ENCODE results near the gene TAS1R2. TPM values are rescaled to one million over a fixed set of nuclear protein-coding genes. Genes with fewer than 3 reads are reported as not detected.
"Not testable (repeated sequence)": the region's sequence is repeated elsewhere in the genome, so short reads cannot be mapped to it uniquely, and the experiment has no call there.

TAS1R2 gene
- total RNA-seq, 1 donor from 2014 or later, result not detected

DNA sequence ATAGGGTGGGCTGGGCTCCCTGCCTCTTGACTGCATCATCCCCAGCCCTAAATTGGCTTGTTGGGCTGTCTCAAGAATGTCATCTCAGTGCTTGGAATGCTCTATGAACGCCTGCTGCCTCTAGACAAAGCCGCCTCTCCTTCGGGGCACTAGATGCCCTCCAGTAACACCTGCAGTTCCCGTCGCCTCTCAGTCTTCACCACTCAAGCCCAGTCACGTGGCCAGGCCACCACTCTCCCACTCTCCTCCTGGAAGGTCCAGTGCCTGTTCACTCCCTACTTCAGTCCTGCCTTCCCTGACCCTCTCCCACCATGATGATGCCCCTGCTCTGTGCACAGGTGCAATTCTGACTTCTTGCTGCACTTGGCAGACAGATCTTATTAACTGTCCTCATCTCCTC lies 7.0 kb downstream of the TAS1R2 start:
- H3K4me3 Mint-ChIP-seq, result no peak overlapping the region
- H3K79me2 ChIP-seq (ENCODE audit: low read depth), result no peaks in the 10 kb centered on the region
- no peaks in the 10 kb centered on the region for H3K36me3 Mint-ChIP-seq
- no peaks in the 10 kb centered on the region for H3K4me1 ChIP-seq
- H3K27me3 Mint-ChIP-seq (ENCODE audit: insufficient read depth, low read depth), result peaks cover 10% of the 10 kb centered on the region
- H3F3A ChIP-seq (ENCODE audit: low read depth), result no peaks in the 10 kb centered on the region
- H3K27ac ChIP-seq, result no peak overlapping the region
- H3K27ac Mint-ChIP-seq, result no peak overlapping the region
- H3K4me2 ChIP-seq, result no peak overlapping the region
- TF ChIP-seq, protein P1, sequence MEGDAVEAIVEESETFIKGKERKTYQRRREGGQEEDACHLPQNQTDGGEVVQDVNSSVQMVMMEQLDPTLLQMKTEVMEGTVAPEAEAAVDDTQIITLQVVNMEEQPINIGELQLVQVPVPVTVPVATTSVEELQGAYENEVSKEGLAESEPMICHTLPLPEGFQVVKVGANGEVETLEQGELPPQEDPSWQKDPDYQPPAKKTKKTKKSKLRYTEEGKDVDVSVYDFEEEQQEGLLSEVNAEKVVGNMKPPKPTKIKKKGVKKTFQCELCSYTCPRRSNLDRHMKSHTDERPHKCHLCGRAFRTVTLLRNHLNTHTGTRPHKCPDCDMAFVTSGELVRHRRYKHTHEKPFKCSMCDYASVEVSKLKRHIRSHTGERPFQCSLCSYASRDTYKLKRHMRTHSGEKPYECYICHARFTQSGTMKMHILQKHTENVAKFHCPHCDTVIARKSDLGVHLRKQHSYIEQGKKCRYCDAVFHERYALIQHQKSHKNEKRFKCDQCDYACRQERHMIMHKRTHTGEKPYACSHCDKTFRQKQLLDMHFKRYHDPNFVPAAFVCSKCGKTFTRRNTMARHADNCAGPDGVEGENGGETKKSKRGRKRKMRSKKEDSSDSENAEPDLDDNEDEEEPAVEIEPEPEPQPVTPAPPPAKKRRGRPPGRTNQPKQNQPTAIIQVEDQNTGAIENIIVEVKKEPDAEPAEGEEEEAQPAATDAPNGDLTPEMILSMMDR (IDR thresholded peaks at IDR 0.05), result no peak
- TF ChIP-seq EZH2 (IDR thresholded peaks at IDR 0.05) (no peak), EZH2phosphoT487 (IDR thresholded peaks at IDR 0.05) (no peak)
- no peaks in the 10 kb centered on the region for H3K9me3 Mint-ChIP-seq
- DNase-seq (ENCODE audit: low spot score), result no peak
- no peaks in the 10 kb centered on the region for H3K4me1 Mint-ChIP-seq
- H2AFZ ChIP-seq (replicated peaks), result no peak overlapping the region
- no peaks in the 10 kb centered on the region for H3K9me3 ChIP-seq (ENCODE audit: low read depth)
- H3K36me3 ChIP-seq, result no peaks in the 10 kb centered on the region
- no peaks in the 10 kb centered on the region for H4K20me1 ChIP-seq (ENCODE audit: low read depth)
- peaks cover 80% of the 10 kb centered on the region for H3K27me3 ChIP-seq
- no peak overlapping the region for H3K9ac ChIP-seq
- no peak overlapping the region for H3K4me3 ChIP-seq

DNA sequence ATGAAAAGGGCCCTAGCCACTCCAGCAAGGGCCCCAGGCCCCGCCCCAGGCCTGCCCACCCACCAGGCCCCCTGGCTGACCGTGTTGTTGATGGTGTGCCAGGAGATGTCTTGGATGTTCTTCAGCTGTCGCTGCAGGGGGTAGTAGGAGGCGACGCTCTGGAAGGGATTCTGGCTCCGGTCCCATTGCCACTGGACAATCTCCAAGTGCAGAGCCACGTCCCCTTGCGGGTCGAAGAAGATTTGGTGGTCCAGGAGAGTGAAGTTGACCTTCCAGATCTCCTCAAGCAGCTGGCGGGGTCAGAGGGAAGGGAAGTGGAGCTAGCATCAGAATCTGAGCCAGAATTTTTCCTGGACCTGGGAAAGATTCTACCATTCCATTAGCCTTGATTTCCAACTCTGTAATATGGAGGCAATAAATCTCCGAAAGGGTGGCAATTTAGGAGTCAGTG lies 10.2 kb downstream of the TAS1R2 start:
- H3K36me3 Mint-ChIP-seq, result no peaks in the 10 kb centered on the region
- no peak overlapping the region for H3K4me3 ChIP-seq
- peaks cover 8% of the 10 kb centered on the region for H3K27me3 Mint-ChIP-seq (ENCODE audit: insufficient read depth, low read depth)
- H3K36me3 ChIP-seq, result no peaks in the 10 kb centered on the region
- H2AFZ ChIP-seq (replicated peaks), result no peak overlapping the region
- no peak overlapping the region for H3K27ac Mint-ChIP-seq
- no peak overlapping the region for H3K4me2 ChIP-seq
- no peaks in the 10 kb centered on the region for H3K9me3 ChIP-seq (ENCODE audit: low read depth)
- no peaks in the 10 kb centered on the region for H3K79me2 ChIP-seq (ENCODE audit: low read depth)
- H3K27me3 ChIP-seq, result peaks cover 84% of the 10 kb centered on the region
- no peak overlapping the region for H3K9ac ChIP-seq
- TF ChIP-seq EZH2phosphoT487 (IDR thresholded peaks at IDR 0.05) (no peak), EZH2 (IDR thresholded peaks at IDR 0.05) (no peak)
- TF ChIP-seq, protein P1 (IDR thresholded peaks at IDR 0.05), result no peak
- H3K9me3 Mint-ChIP-seq, result peaks cover 2% of the 10 kb centered on the region
- H3K4me3 Mint-ChIP-seq, result no peak overlapping the region
- H3K4me1 Mint-ChIP-seq, result no peaks in the 10 kb centered on the region
- H3F3A ChIP-seq (ENCODE audit: low read depth), result no peaks in the 10 kb centered on the region
- no peak overlapping the region for H3K27ac ChIP-seq
- H4K20me1 ChIP-seq (ENCODE audit: low read depth), result no peaks in the 10 kb centered on the region
- DNase-seq (ENCODE audit: low spot score), result no peak
- H3K4me1 ChIP-seq, result no peaks in the 10 kb centered on the region

DNA sequence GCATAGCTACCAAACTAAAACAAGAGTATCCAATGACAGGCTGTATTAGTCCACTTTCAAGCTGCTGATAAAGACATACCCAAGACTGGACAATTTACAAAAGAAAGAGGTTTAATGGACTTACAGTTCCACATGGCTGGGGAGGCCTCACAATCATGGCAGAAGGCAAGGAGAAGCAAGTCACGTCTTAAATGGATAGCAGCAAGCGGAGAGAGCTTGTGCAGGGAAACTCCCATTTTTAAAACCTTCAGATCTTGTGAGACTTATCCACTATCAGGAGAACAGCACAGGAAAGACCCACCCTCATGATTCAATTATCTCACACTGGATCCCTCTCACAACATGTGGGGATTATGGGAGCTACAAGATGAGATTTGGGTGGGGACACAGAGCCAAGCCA lies 11.7 kb downstream of the TAS1R2 start:
- not testable (repeated sequence) for H3K36me3 ChIP-seq; H3K4me3 ChIP-seq; H2AFZ ChIP-seq (replicated peaks); H3K9ac ChIP-seq; H3K4me2 ChIP-seq; H3K79me2 ChIP-seq (ENCODE audit: low read depth); H4K20me1 ChIP-seq (ENCODE audit: low read depth); H3K27ac Mint-ChIP-seq; H3K4me1 ChIP-seq; H3K36me3 Mint-ChIP-seq; H3K9me3 Mint-ChIP-seq; H3K27ac ChIP-seq; DNase-seq (ENCODE audit: low spot score); H3K4me3 Mint-ChIP-seq; H3K4me1 Mint-ChIP-seq; H3K9me3 ChIP-seq (ENCODE audit: low read depth); H3F3A ChIP-seq (ENCODE audit: low read depth)
- H3K27me3 Mint-ChIP-seq (ENCODE audit: insufficient read depth, low read depth), result peaks cover 18% of the 10 kb centered on the region
- peaks cover 84% of the 10 kb centered on the region for H3K27me3 ChIP-seq

DNA sequence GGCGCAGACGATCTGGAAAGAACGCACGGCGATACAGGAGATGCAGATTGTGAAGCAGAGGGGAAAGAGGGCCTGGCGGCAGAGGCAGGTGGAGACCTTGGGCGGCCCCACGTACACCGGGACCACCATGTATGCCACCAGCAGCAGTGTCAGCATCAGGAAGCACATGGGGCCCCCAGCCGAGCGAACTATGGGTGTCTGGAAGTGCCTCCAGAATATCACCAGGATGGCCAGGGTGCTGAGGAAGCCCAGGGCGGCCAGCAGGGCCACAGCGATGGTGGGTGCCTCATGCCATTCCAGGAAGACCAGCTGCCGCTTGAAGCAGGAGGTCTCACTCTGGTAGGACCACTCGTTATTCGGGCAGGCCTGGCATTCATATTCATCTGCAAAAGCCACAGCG lies 19.3 kb downstream of the TAS1R2 start:
- no peaks in the 10 kb centered on the region for H3F3A ChIP-seq (ENCODE audit: low read depth)
- no peaks in the 10 kb centered on the region for H4K20me1 ChIP-seq (ENCODE audit: low read depth)
- H3K79me2 ChIP-seq (ENCODE audit: low read depth), result no peaks in the 10 kb centered on the region
- no peak overlapping the region for H2AFZ ChIP-seq (replicated peaks)
- H3K4me3 ChIP-seq, result no peak overlapping the region
- no peak for DNase-seq (ENCODE audit: low spot score)
- no peak overlapping the region for H3K4me2 ChIP-seq
- H3K9ac ChIP-seq, result no peak overlapping the region
- peaks cover 3% of the 10 kb centered on the region for H3K9me3 Mint-ChIP-seq
- no peak overlapping the region for H3K27ac Mint-ChIP-seq
- no peaks in the 10 kb centered on the region for H3K4me1 ChIP-seq
- no peak overlapping the region for H3K4me3 Mint-ChIP-seq
- TF ChIP-seq EZH2 (IDR thresholded peaks at IDR 0.05) (no peak), EZH2phosphoT487 (IDR thresholded peaks at IDR 0.05) (no peak)
- TF ChIP-seq, protein P1 (IDR thresholded peaks at IDR 0.05), result no peak
- no peaks in the 10 kb centered on the region for H3K36me3 ChIP-seq
- no peaks in the 10 kb centered on the region for H3K9me3 ChIP-seq (ENCODE audit: low read depth)
- H3K27ac ChIP-seq, result no peak overlapping the region
- no peaks in the 10 kb centered on the region for H3K4me1 Mint-ChIP-seq
- H3K36me3 Mint-ChIP-seq, result no peaks in the 10 kb centered on the region
- H3K27me3 Mint-ChIP-seq (ENCODE audit: insufficient read depth, low read depth), result peaks cover 15% of the 10 kb centered on the region
- peaks cover 43% of the 10 kb centered on the region for H3K27me3 ChIP-seq

Data from neural progenitor cell (in vitro differentiated cells).